Kidney (tissue), 14 donors: ENCODE data around the gene MACROD2. TPM values are rescaled to one million over a fixed set of nuclear protein-coding genes. Genes with fewer than 3 reads are reported as not detected.

Experiments used
- DNase-seq, 5 donors: peaks; one replicate each; pipeline ENCODE4 v3.0.0-alpha.2; 2013 to 2020
- FAIRE-seq: peaks from 2 replicates; lab custom pipeline; 2012; peaks lifted over from hg19 to GRCh38; lab: Jason Lieb, UNC
- H3K27ac ChIP-seq, 2 donors: one replicate each; pipeline ENCODE4 v1.7.0; 2013; ENCODE audit warnings: low read depth in 2 of 2, low read length in 2 of 2, inconsistent platforms in 1 of 2
- H3K27me3 ChIP-seq: one replicate; pipeline ENCODE4 v1.7.1; 2013; ENCODE audit warnings: low read length, inconsistent platforms; ENCODE audit not compliant: control insufficient read depth, insufficient read depth
- H3K36me3 ChIP-seq, 3 donors: one replicate each; pipeline versions ENCODE4 v1.7.0 to v1.7.1; 2013; ENCODE audit warnings: low read length in 3 of 3, control low read depth in 1 of 3, inconsistent platforms in 1 of 3; ENCODE audit not compliant: insufficient read depth in 3 of 3, control insufficient read depth in 2 of 3
- H3K4me1 ChIP-seq, 3 donors: one replicate each; pipeline versions ENCODE4 v1.7.0 to v1.7.1; 2013; ENCODE audit warnings: low read length in 3 of 3, inconsistent platforms in 1 of 3, low read depth in 1 of 3; ENCODE audit not compliant: control insufficient read depth in 2 of 3, insufficient read depth in 2 of 3
- H3K4me3 ChIP-seq, 3 donors: one replicate each; pipeline versions ENCODE4 v1.7.0 to v1.8.1; 2013; ENCODE audit warnings: low read length in 3 of 3, control low read depth in 1 of 3, inconsistent platforms in 1 of 3
- H3K9ac ChIP-seq, 3 donors: one replicate each; pipeline versions ENCODE4 v1.7.0 to v1.7.1; 2013; ENCODE audit warnings: low read length in 3 of 3, control low read depth in 1 of 3, inconsistent platforms in 1 of 3
- H3K9me3 ChIP-seq, 3 donors: one replicate each; pipeline versions ENCODE4 v1.7.0 to v1.7.1; 2013; ENCODE audit warnings: low read length in 3 of 3, control low read depth in 1 of 3, inconsistent platforms in 1 of 3; ENCODE audit not compliant: control insufficient read depth in 2 of 3, insufficient read depth in 1 of 3
- CTCF ChIP-seq: IDR thresholded peaks from 3 replicates; pipeline ENCODE4 v1.5.1; 2012; ENCODE audit warnings: mild to moderate bottlenecking, moderate library complexity, borderline replicate concordance; ENCODE audit not compliant: insufficient read depth; ENCODE audit errors: extremely low read depth
- intact Hi-C: fragments of 100-400 bp; cut with DNase I; formaldehyde crosslinking; loops from one replicate; pipeline ENCODE4 v1.11.1; 2022
- polyA plus RNA-seq: library from polyadenylated mRNA; stranded (reverse); fragments of 350-450 nt; fragmentation: Illumina TruSeq; extraction: RNeasy Lipid Tissue Mini Kit (QIAGEN cat#74804); gene quantifications from one replicate; pipeline ENCODE4 v1.2.3, GENCODE V29; 2014; ENCODE audit warnings: low read depth, low replicate concordance; ENCODE audit not compliant: insufficient read depth
- total RNA-seq: library from RNA; stranded (reverse); fragmentation: NEBNext Ultra II Directional; extraction: Animal tissue kit (Norgen Biotek cat#: 25700); gene quantifications from one replicate; pipeline ENCODE4 v1.2.1, GENCODE V29; 2021
- donor health status: control.
- donor health status: control.
- donor health status: control.
- donor health status: control.
- donor health status: control.
- donor health status: DM: yes; HTN: yes; CAD: no.
- donor health status: Normal renal cell carcinoma (clear cell type).

MACROD2 gene
- total and polyA plus RNA-seq, 2 donors from 2014 or later, result 3.0 to 10.0 TPM

GRCh38 chr20:15859061-15859460, 1863.7 kb downstream of the MACROD2 start:
- intact Hi-C loops, result no loop called here
- H3K4me1 ChIP-seq, result no peaks in the 10 kb centered on the region
- DNase-seq, result no peak
- no peak for TF ChIP-seq CTCF
- FAIRE-seq, result no peak
- no peaks in the 10 kb centered on the region for H3K27me3 ChIP-seq
- H3K9ac ChIP-seq, result no peak overlapping the region
- H3K27ac ChIP-seq, result no peak overlapping the region
- no peak overlapping the region for H3K4me3 ChIP-seq
- no peaks in the 10 kb centered on the region for H3K9me3 ChIP-seq
- no peaks in the 10 kb centered on the region for H3K36me3 ChIP-seq

DNA sequence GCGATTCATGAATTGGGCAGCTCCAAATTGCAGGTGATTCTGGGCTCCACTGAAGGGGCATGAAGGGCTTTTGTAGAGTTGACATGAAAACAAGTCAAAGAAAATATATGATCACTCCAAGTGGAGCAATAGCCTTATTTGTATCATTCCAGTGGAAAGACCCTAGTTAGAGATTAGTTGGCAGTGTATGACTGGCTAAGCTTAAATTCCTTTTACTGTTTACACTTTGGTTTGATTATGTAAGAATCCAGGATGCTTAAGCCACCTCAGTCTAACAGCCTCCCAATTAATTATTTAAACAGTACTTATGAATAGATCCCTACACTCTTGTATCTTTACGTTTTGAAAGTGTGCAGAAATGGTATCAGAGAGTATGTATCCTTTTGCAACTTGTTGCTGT, 1865.5 kb downstream of the MACROD2 start:
- FAIRE-seq, result no peak

GRCh38 chr20:15862178-15862577, 1866.9 kb downstream of the MACROD2 start:
- Histone ChIP-seq H3K36me3 (no peaks in the 10 kb centered on the region), H3K4me1 (no peaks in the 10 kb centered on the region), H3K27ac (no peak overlapping the region), H3K9me3 (no peaks in the 10 kb centered on the region), H3K4me3 (no peak overlapping the region), H3K9ac (no peak overlapping the region), H3K27me3 (no peaks in the 10 kb centered on the region)
- no peak for TF ChIP-seq CTCF
- intact Hi-C loops, result no loop called here
- DNase-seq (peak in 1 of 5 donors; percentile 9), FAIRE-seq (no peak)

More for the DNA sequence above, 1865.5 kb downstream of the MACROD2 start:
- Histone ChIP-seq H3K27ac (no peak overlapping the region), H3K27me3 (no peaks in the 10 kb centered on the region), H3K9me3 (no peaks in the 10 kb centered on the region), H3K4me3 (no peak overlapping the region), H3K36me3 (no peaks in the 10 kb centered on the region), H3K9ac (no peak overlapping the region), H3K4me1 (no peaks in the 10 kb centered on the region)
- no peak for TF ChIP-seq CTCF
- intact Hi-C loops, result no loop called here
- no peak for DNase-seq

- Histone ChIP-seq H3K9me3 (no peaks in the 10 kb centered on the region), H3K9ac (no peak overlapping the region), H3K27me3 (no peaks in the 10 kb centered on the region), H3K4me1 (no peaks in the 10 kb centered on the region), H3K36me3 (no peaks in the 10 kb centered on the region), H3K27ac (no peak overlapping the region), H3K4me3 (no peak overlapping the region)
- no peak for TF ChIP-seq CTCF
- no peak for FAIRE-seq
- intact Hi-C loops, result no loop called here
- no peak for DNase-seq
Observed at GRCh38 chr20:15863735-15864134, 1868.4 kb downstream of the MACROD2 start.
